Measurements from ENCODE around the gene MECP2. TPM values are rescaled to one million over a fixed set of nuclear protein-coding genes. Genes with fewer than 3 reads are reported as not detected.
A peak's percentile ranks its signal among the peaks of the same experiment; 100 is the strongest.

MECP2 gene
- total and polyA plus RNA-seq, 2 of the 13 experiments (the other 11 are each of a cell fraction or from before 2014, with no cell fraction given) = 7.9 to 18.1 TPM

DNA sequence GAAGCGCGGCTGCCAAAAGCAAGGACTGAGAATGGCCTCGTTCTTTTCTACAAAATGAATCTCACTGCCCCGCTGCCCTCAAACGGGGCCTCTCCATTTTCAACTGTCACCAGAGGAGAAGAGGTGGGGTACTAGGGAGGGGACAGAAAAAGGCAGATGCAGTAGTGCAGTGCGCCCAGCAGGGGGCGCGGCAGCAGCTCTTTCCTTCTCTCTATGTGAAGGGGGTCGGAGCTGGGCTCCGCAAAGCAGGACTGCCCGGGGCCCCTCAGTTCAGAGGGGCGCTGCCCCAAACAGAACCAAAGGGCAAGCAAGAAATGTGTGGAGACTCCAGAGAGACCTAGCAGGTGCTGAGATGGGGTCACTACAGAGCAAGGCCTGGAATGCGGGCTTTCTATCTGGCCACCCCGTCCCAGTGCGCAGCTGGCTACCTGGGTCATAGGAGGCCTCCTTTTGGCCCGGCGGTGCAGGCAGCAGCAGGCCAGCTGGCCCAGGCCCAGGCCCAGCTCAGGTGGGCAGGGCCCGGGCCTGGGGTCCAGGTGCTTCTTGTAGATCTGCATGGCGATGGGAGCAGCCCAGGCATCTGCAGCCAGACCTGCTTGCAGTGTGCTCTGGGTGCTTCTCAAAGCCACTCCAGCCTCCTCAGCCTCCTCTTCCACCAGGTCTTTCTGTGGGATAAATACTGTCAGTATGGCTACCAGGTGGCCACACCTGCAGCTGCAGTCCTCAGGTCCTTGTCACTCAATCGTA is 83.7 kb downstream of the MECP2 start:
- DNase-seq (ENCODE audit: low spot score) (no peak), FAIRE-seq (peak; percentile 59), ATAC-seq (peak; percentile 68)
- Histone ChIP-seq H3K27me3 (ENCODE audit: control insufficient read depth in 1 of 2, insufficient read depth in 2 of 2, low read length in 2 of 2) (no peaks in the 10 kb centered on the region), H3K4me2 (ENCODE audit: low read depth, low read length) (peak overlapping the region; percentile 51), H3K79me2 (ENCODE audit: insufficient read depth, low read length) (peaks cover 10% of the 10 kb centered on the region), H3K27ac (ENCODE audit: extremely low read length, insufficient read depth, low read length) (peak overlapping the region; percentile 81), H3K36me3 (replicated peaks in 1 of 2; ENCODE audit: control insufficient read depth in 1 of 2, insufficient read depth in 2 of 2, low read length in 2 of 2) (peaks cover 0 to 7% of the 10 kb centered on the region in 2 experiments; a peak in 1 of 5 replicates), H3K4me3 (replicated peaks in 1 of 3; ENCODE audit: insufficient read depth in 1 of 3, low read depth in 2 of 3, low read length in 3 of 3) (peak overlapping the region in 1 of 3 experiments; percentile 37; a peak in 1 of 6 replicates), H3K4me1 (ENCODE audit: insufficient read depth, low read length) (peaks cover 55% of the 10 kb centered on the region), H2AFZ (ENCODE audit: low read length) (no peak overlapping the region), H4K20me1 (ENCODE audit: insufficient read depth, low read length) (no peaks in the 10 kb centered on the region), H3K9me3 (ENCODE audit: low read length) (no peaks in the 10 kb centered on the region), H3K9ac (ENCODE audit: insufficient read depth, low read depth, low read length) (peak overlapping the region; percentile 47; the same call in 1 of the 2 replicates)
- in situ Hi-C loops (cut with HindIII; ENCODE audit: extremely low pct_ligation_motif_present, low pct_unique_long_range_greater_than_20kb) (loop anchor here (5.0 kb wide), 2 partner anchors 39 to 41 kb away; partner anchors contain the start of genes HCFC1 and TMEM187), intact Hi-C loops (cut with micrococcal nuclease; ENCODE audit: unreplicated experiment) (loop anchor here (2.0 to 5.0 kb wide), 2 partner anchors 39 to 41 kb away; partner anchors contain the start of gene TMEM187)
- 57% methylated on average over 7 of the region's 20 CpGs for WGBS (ENCODE audit: low lambda C conversion rate)
- no TSS peak for BruUV-seq (replicated peaks)
- CTCF ChIA-PET (ENCODE audit: low intra/inter-chr PET ratio, low total read pairs) = interaction anchor here (0.5 kb wide), 1 partner anchor 310 kb away, joined by 3 read pairs; no protein-coding TSS in a partner anchor
- POLR2A ChIA-PET = interaction anchor here (0.8 to 3.7 kb wide), 7 partner anchors 25 to 87 kb away, joined by 3 to 54 read pairs (median 4); partner anchors contain the start of genes HCFC1 and TMEM187
- TF ChIP-seq SALL1 (CRISPR knock-in tag; IDR thresholded peaks at IDR 0.05) (no peak), TBX2 (CRISPR knock-in tag; IDR thresholded peaks at IDR 0.05; ENCODE audit: borderline replicate concordance) (no peak), REPIN1 (CRISPR knock-in tag; IDR thresholded peaks at IDR 0.05; ENCODE audit: borderline replicate concordance, low read depth) (no peak), KLF15 (CRISPR knock-in tag; IDR thresholded peaks at IDR 0.05; ENCODE audit: borderline replicate concordance) (no peak), NR2F2 (IDR thresholded peaks at IDR 0.05; ENCODE audit: borderline replicate concordance, low read depth) (no peak), SMC3 (IDR thresholded peaks at IDR 0.05; ENCODE audit: low read length) (peak; percentile 34; the same call in 1 of the 2 replicates)
- TF ChIP-seq, protein P1, sequence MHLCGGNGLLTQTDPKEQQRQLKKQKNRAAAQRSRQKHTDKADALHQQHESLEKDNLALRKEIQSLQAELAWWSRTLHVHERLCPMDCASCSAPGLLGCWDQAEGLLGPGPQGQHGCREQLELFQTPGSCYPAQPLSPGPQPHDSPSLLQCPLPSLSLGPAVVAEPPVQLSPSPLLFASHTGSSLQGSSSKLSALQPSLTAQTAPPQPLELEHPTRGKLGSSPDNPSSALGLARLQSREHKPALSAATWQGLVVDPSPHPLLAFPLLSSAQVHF (CRISPR knock-in tag; IDR thresholded peaks at IDR 0.05) = no peak
- TF ChIP-seq, protein P2, sequence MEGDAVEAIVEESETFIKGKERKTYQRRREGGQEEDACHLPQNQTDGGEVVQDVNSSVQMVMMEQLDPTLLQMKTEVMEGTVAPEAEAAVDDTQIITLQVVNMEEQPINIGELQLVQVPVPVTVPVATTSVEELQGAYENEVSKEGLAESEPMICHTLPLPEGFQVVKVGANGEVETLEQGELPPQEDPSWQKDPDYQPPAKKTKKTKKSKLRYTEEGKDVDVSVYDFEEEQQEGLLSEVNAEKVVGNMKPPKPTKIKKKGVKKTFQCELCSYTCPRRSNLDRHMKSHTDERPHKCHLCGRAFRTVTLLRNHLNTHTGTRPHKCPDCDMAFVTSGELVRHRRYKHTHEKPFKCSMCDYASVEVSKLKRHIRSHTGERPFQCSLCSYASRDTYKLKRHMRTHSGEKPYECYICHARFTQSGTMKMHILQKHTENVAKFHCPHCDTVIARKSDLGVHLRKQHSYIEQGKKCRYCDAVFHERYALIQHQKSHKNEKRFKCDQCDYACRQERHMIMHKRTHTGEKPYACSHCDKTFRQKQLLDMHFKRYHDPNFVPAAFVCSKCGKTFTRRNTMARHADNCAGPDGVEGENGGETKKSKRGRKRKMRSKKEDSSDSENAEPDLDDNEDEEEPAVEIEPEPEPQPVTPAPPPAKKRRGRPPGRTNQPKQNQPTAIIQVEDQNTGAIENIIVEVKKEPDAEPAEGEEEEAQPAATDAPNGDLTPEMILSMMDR (CRISPR knock-in tag; IDR thresholded peaks at IDR 0.05) = peak; percentile 77
- TF ChIP-seq, protein P3, sequence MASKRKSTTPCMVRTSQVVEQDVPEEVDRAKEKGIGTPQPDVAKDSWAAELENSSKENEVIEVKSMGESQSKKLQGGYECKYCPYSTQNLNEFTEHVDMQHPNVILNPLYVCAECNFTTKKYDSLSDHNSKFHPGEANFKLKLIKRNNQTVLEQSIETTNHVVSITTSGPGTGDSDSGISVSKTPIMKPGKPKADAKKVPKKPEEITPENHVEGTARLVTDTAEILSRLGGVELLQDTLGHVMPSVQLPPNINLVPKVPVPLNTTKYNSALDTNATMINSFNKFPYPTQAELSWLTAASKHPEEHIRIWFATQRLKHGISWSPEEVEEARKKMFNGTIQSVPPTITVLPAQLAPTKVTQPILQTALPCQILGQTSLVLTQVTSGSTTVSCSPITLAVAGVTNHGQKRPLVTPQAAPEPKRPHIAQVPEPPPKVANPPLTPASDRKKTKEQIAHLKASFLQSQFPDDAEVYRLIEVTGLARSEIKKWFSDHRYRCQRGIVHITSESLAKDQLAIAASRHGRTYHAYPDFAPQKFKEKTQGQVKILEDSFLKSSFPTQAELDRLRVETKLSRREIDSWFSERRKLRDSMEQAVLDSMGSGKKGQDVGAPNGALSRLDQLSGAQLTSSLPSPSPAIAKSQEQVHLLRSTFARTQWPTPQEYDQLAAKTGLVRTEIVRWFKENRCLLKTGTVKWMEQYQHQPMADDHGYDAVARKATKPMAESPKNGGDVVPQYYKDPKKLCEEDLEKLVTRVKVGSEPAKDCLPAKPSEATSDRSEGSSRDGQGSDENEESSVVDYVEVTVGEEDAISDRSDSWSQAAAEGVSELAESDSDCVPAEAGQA (IDR thresholded peaks at IDR 0.05; ENCODE audit: low read depth) = no peak
- TF ChIP-seq, protein P3 (CRISPR knock-in tag; IDR thresholded peaks at IDR 0.05; ENCODE audit: borderline replicate concordance) = no peak
- TF ChIP-seq, protein P4, sequence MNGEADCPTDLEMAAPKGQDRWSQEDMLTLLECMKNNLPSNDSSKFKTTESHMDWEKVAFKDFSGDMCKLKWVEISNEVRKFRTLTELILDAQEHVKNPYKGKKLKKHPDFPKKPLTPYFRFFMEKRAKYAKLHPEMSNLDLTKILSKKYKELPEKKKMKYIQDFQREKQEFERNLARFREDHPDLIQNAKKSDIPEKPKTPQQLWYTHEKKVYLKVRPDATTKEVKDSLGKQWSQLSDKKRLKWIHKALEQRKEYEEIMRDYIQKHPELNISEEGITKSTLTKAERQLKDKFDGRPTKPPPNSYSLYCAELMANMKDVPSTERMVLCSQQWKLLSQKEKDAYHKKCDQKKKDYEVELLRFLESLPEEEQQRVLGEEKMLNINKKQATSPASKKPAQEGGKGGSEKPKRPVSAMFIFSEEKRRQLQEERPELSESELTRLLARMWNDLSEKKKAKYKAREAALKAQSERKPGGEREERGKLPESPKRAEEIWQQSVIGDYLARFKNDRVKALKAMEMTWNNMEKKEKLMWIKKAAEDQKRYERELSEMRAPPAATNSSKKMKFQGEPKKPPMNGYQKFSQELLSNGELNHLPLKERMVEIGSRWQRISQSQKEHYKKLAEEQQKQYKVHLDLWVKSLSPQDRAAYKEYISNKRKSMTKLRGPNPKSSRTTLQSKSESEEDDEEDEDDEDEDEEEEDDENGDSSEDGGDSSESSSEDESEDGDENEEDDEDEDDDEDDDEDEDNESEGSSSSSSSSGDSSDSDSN (CRISPR knock-in tag; IDR thresholded peaks at IDR 0.05) = peak; percentile 3; the same call in 1 of the 2 replicates
